Measurements from ENCODE around the gene SPAG16.
A peak's percentile ranks its signal among the peaks of the same experiment; 100 is the strongest.

Gene SPAG16

DNA sequence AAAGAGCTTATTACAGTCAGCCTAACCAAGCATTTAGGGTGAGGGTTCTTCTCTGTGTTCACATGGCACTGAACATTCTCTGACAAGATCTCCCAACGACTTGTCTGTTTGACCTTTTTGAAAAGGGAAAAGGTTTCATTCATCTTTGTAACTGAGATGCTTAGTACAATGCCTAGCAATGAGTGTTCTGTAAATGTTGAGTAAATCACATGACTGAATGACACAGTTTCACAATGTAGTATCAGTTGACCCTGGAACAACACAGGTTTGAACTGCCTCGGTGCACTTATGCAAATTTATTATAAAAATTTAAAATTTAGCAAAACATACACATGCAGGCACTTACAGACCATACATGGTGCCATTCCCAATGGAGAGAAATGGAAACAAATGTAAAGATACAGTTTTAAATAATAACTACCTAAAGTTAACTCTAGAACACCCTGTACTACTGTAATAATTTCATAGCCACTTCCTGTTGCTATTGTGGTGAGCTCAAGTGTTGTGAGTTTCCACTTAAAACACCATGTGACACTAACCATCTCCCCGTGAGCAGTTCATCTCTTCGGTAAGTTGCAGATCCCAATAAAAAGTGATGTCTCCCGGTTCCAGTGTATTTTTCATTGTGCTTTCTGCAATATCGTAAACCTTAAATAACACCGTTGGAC is 1092.5 kb downstream of the SPAG16 start:
- H4K91ac ChIP-seq (ENCODE audit: low read length), result no peak overlapping the region
- no peaks in the 10 kb centered on the region for H3K36me3 ChIP-seq (ENCODE audit: control insufficient read depth in 1 of 2, insufficient read depth in 2 of 2, low read depth in 1 of 2, low read length in 2 of 2)
- no peak overlapping the region for H3K18ac ChIP-seq (ENCODE audit: low read depth in 1 of 2, low read length in 2 of 2)
- no peaks in the 10 kb centered on the region for H3K4me1 ChIP-seq (ENCODE audit: control insufficient read depth, insufficient read depth, low read depth, low read length)
- no peak overlapping the region for H3K9ac ChIP-seq (ENCODE audit: low read length)
- DNase-seq, result peak; percentile 22
- H2BK15ac ChIP-seq (ENCODE audit: low read depth, poor library complexity, severe bottlenecking), result no peak overlapping the region
- no peak overlapping the region for H3K23ac ChIP-seq (ENCODE audit: low read length in 2 of 2)
- H3K4ac ChIP-seq (ENCODE audit: low read depth in 1 of 2, low read length in 2 of 2), result no peak overlapping the region
- H2BK5ac ChIP-seq (ENCODE audit: low read depth, low read length, poor library complexity, severe bottlenecking), result no peak overlapping the region
- no peak overlapping the region for H3K4me3 ChIP-seq (ENCODE audit: insufficient read depth in 1 of 2, low read depth in 1 of 2, low read length in 2 of 2)
- H3K79me1 ChIP-seq (replicated peaks; ENCODE audit: low read length, poor library complexity, severe bottlenecking), result no peaks in the 10 kb centered on the region
- 88% methylated on average over 7 of the region's 7 CpGs for WGBS
- no peaks in the 10 kb centered on the region for H3K9me3 ChIP-seq (ENCODE audit: control insufficient read depth, low read length)
- H4K8ac ChIP-seq (ENCODE audit: low read length), result no peak overlapping the region
- no peak overlapping the region for H3K4me2 ChIP-seq (ENCODE audit: low read length, poor library complexity, severe bottlenecking)
- no peak overlapping the region for H2BK120ac ChIP-seq (ENCODE audit: low read depth, low read length)
- H2BK12ac ChIP-seq (ENCODE audit: low read length in 2 of 2), result no peak overlapping the region
- H2AFZ ChIP-seq (ENCODE audit: low read depth, low read length), result no peak overlapping the region
- H3K27ac ChIP-seq (ENCODE audit: low read length, poor library complexity, severe bottlenecking), result no peak overlapping the region
- no peak overlapping the region for H3K14ac ChIP-seq (ENCODE audit: low read length in 2 of 2)
- H3K27me3 ChIP-seq (ENCODE audit: control insufficient read depth in 1 of 2, insufficient read depth in 1 of 2, low read length in 2 of 2), result no peaks in the 10 kb centered on the region
- H2AK5ac ChIP-seq (ENCODE audit: low read length, severe bottlenecking), result no peak overlapping the region

DNA sequence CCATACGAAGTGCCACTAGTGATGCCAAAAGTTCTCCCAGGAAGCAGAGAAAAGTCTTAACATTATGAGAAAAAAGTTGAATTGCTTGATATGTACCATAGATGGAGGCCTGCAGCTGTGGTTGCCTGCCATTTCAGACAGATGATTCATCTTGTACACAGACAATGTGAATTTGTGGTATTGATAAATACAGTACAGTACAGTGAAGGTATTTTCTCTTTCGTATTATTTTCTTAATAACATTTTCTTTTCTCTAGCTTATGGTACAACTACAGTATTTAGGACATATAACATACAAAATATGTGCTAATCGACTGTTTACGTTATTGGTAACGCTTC is 1093.0 kb downstream of the SPAG16 start:
- H2AFZ ChIP-seq (ENCODE audit: low read depth, low read length), result no peak overlapping the region
- H3K36me3 ChIP-seq (ENCODE audit: control insufficient read depth in 1 of 2, insufficient read depth in 2 of 2, low read depth in 1 of 2, low read length in 2 of 2), result no peaks in the 10 kb centered on the region
- no peak overlapping the region for H2AK5ac ChIP-seq (ENCODE audit: low read length, severe bottlenecking)
- no peak overlapping the region for H2BK15ac ChIP-seq (ENCODE audit: low read depth, poor library complexity, severe bottlenecking)
- no peak overlapping the region for H3K4ac ChIP-seq (ENCODE audit: low read depth in 1 of 2, low read length in 2 of 2)
- no peak overlapping the region for H3K23ac ChIP-seq (ENCODE audit: low read length in 2 of 2)
- H3K4me2 ChIP-seq (ENCODE audit: low read length, poor library complexity, severe bottlenecking), result no peak overlapping the region
- H3K18ac ChIP-seq (ENCODE audit: low read depth in 1 of 2, low read length in 2 of 2), result no peak overlapping the region
- H3K4me1 ChIP-seq (ENCODE audit: control insufficient read depth, insufficient read depth, low read depth, low read length), result no peaks in the 10 kb centered on the region
- H3K27me3 ChIP-seq (ENCODE audit: control insufficient read depth in 1 of 2, insufficient read depth in 1 of 2, low read length in 2 of 2), result no peaks in the 10 kb centered on the region
- H2BK120ac ChIP-seq (ENCODE audit: low read depth, low read length), result no peak overlapping the region
- no peak overlapping the region for H3K27ac ChIP-seq (ENCODE audit: low read length, poor library complexity, severe bottlenecking)
- H3K9ac ChIP-seq (ENCODE audit: low read length), result no peak overlapping the region
- 95% methylated on average over 4 of the region's 5 CpGs for WGBS
- H2BK12ac ChIP-seq (ENCODE audit: low read length in 2 of 2), result no peak overlapping the region
- no peaks in the 10 kb centered on the region for H3K79me1 ChIP-seq (replicated peaks; ENCODE audit: low read length, poor library complexity, severe bottlenecking)
- H4K8ac ChIP-seq (ENCODE audit: low read length), result no peak overlapping the region
- H3K4me3 ChIP-seq (ENCODE audit: insufficient read depth in 1 of 2, low read depth in 1 of 2, low read length in 2 of 2), result no peak overlapping the region
- no peak overlapping the region for H3K14ac ChIP-seq (ENCODE audit: low read length in 2 of 2)
- DNase-seq, result peak; percentile 38
- no peak overlapping the region for H4K91ac ChIP-seq (ENCODE audit: low read length)
- H3K9me3 ChIP-seq (ENCODE audit: control insufficient read depth, low read length), result no peaks in the 10 kb centered on the region
- no peak overlapping the region for H2BK5ac ChIP-seq (ENCODE audit: low read depth, low read length, poor library complexity, severe bottlenecking)

DNA sequence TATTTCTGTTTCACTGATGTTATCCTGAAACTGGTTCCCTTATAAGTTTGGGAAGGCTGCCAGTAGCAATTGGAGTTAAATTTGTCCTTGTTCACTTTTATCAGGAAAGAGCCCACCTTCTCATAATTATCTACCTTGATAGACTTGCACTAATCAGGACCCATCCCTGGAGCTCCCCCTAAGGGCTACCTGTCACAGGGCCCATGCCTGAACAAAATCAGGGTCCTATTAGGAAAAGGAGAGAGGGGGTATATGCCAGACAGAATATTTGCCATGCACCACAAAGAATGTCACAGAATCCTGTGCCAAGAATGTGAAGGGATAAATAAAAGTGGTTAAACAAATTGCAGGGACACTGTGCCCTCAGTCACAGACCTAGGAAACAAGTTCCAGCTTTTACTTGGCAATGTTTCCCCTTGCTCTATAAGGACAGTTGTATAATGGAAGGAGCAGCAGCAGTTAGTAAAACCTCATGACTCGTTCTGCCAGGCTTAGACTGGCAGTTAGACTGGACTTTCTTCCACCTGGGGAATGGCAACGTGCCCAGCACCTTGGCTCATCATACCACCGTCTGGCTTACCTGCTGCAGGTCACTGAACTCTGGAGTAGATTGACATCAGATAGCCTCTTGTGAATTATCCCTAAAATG is 1094.3 kb downstream of the SPAG16 start:
- H3K14ac ChIP-seq (ENCODE audit: low read length in 2 of 2), result no peak overlapping the region
- no peak overlapping the region for H3K4me3 ChIP-seq (ENCODE audit: insufficient read depth in 1 of 2, low read depth in 1 of 2, low read length in 2 of 2)
- no peak overlapping the region for H2BK12ac ChIP-seq (ENCODE audit: low read length in 2 of 2)
- H3K9ac ChIP-seq (ENCODE audit: low read length), result no peak overlapping the region
- DNase-seq, result no peak
- peak overlapping the region in 1 of 2 experiments; percentile 30 for H3K4ac ChIP-seq (ENCODE audit: low read depth in 1 of 2, low read length in 2 of 2)
- no peak overlapping the region for H2BK15ac ChIP-seq (ENCODE audit: low read depth, poor library complexity, severe bottlenecking)
- H3K9me3 ChIP-seq (ENCODE audit: control insufficient read depth, low read length), result no peaks in the 10 kb centered on the region
- H4K91ac ChIP-seq (ENCODE audit: low read length), result no peak overlapping the region
- H3K23ac ChIP-seq (ENCODE audit: low read length in 2 of 2), result no peak overlapping the region
- H3K36me3 ChIP-seq (ENCODE audit: control insufficient read depth in 1 of 2, insufficient read depth in 2 of 2, low read depth in 1 of 2, low read length in 2 of 2), result no peaks in the 10 kb centered on the region
- no peak overlapping the region for H3K27ac ChIP-seq (ENCODE audit: low read length, poor library complexity, severe bottlenecking)
- no peaks in the 10 kb centered on the region for H3K4me1 ChIP-seq (ENCODE audit: control insufficient read depth, insufficient read depth, low read depth, low read length)
- H3K79me1 ChIP-seq (replicated peaks; ENCODE audit: low read length, poor library complexity, severe bottlenecking), result no peaks in the 10 kb centered on the region
- H2BK120ac ChIP-seq (ENCODE audit: low read depth, low read length), result no peak overlapping the region
- 87% methylated on average over 3 of the region's 3 CpGs for WGBS
- no peak overlapping the region for H2AFZ ChIP-seq (ENCODE audit: low read depth, low read length)
- no peaks in the 10 kb centered on the region for H3K27me3 ChIP-seq (ENCODE audit: control insufficient read depth in 1 of 2, insufficient read depth in 1 of 2, low read length in 2 of 2)
- no peak overlapping the region for H3K4me2 ChIP-seq (ENCODE audit: low read length, poor library complexity, severe bottlenecking)
- H4K8ac ChIP-seq (ENCODE audit: low read length), result no peak overlapping the region
- no peak overlapping the region for H2AK5ac ChIP-seq (ENCODE audit: low read length, severe bottlenecking)
- H2BK5ac ChIP-seq (ENCODE audit: low read depth, low read length, poor library complexity, severe bottlenecking), result no peak overlapping the region
- no peak overlapping the region for H3K18ac ChIP-seq (ENCODE audit: low read depth in 1 of 2, low read length in 2 of 2)

DNA sequence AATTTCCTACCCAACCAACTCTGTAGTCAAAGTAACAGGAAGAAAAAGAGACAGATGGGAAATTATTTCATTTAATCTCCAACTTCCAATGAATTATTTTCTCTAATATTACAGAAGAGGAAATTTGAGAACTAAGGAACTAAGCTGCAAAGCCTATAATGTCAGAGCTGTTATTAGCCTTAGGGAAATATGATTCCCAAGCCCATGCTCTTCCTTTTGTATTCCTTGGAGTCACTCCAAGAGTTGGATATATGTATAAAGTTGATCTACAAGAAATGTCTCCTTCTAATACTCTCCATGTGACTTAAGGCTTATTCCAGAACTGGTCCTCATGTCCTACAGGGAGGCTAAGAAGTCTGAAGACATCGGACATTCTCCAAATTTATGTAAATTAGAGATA is 1095.0 kb downstream of the SPAG16 start:
- H2AFZ ChIP-seq (ENCODE audit: low read depth, low read length), result no peak overlapping the region

More for the DNA sequence above, 1095.0 kb downstream of the SPAG16 start:
- H3K23ac ChIP-seq (ENCODE audit: low read length in 2 of 2), result no peak overlapping the region
- no peak overlapping the region for H3K27ac ChIP-seq (ENCODE audit: low read length, poor library complexity, severe bottlenecking)
- H3K79me1 ChIP-seq (replicated peaks; ENCODE audit: low read length, poor library complexity, severe bottlenecking), result no peaks in the 10 kb centered on the region
- no peak overlapping the region for H3K14ac ChIP-seq (ENCODE audit: low read length in 2 of 2)
- H3K27me3 ChIP-seq (ENCODE audit: control insufficient read depth in 1 of 2, insufficient read depth in 1 of 2, low read length in 2 of 2), result no peaks in the 10 kb centered on the region
- no peak overlapping the region for H2BK12ac ChIP-seq (ENCODE audit: low read length in 2 of 2)
- H3K9me3 ChIP-seq (ENCODE audit: control insufficient read depth, low read length), result no peaks in the 10 kb centered on the region
- no peak overlapping the region for H3K18ac ChIP-seq (ENCODE audit: low read depth in 1 of 2, low read length in 2 of 2)
- no peak overlapping the region for H2BK120ac ChIP-seq (ENCODE audit: low read depth, low read length)
- H3K4me2 ChIP-seq (ENCODE audit: low read length, poor library complexity, severe bottlenecking), result no peak overlapping the region
- no peak overlapping the region for H2BK15ac ChIP-seq (ENCODE audit: low read depth, poor library complexity, severe bottlenecking)
- no peak overlapping the region for H3K4me3 ChIP-seq (ENCODE audit: insufficient read depth in 1 of 2, low read depth in 1 of 2, low read length in 2 of 2)
- no peak overlapping the region for H4K8ac ChIP-seq (ENCODE audit: low read length)
- H3K4ac ChIP-seq (ENCODE audit: low read depth in 1 of 2, low read length in 2 of 2), result no peak overlapping the region
- no peak overlapping the region for H2AK5ac ChIP-seq (ENCODE audit: low read length, severe bottlenecking)
- no peak for DNase-seq
- no CpG with 5 or more reads among the region's 1 CpG for WGBS
- H2BK5ac ChIP-seq (ENCODE audit: low read depth, low read length, poor library complexity, severe bottlenecking), result no peak overlapping the region
- no peak overlapping the region for H3K9ac ChIP-seq (ENCODE audit: low read length)
- H3K4me1 ChIP-seq (ENCODE audit: control insufficient read depth, insufficient read depth, low read depth, low read length), result no peaks in the 10 kb centered on the region
- no peaks in the 10 kb centered on the region for H3K36me3 ChIP-seq (ENCODE audit: control insufficient read depth in 1 of 2, insufficient read depth in 2 of 2, low read depth in 1 of 2, low read length in 2 of 2)
- no peak overlapping the region for H4K91ac ChIP-seq (ENCODE audit: low read length)

Data from mesenchymal stem cell (in vitro differentiated cells and primary cell).